Peyer's patch (tissue), 4 donors: ENCODE measurements around the gene SRSF7. TPM values are rescaled to one million over a fixed set of nuclear protein-coding genes. Genes with fewer than 3 reads are reported as not detected.
"Not testable (repeated sequence)": the region's sequence is repeated elsewhere in the genome, so short reads cannot be mapped to it uniquely, and the experiment has no call there.

Experiments
- DNase-seq, 3 donors: peaks; one replicate each; pipeline ENCODE4 v3.0.0-alpha.2; 2017 to 2019
- H3K27ac ChIP-seq, 4 donors: fragments of 200-600 bp; sonication (generic); one replicate each; pipeline ENCODE4 v1.5.1; 2016 to 2019
- H3K27me3 ChIP-seq, 2 donors: fragments of 200-600 bp; sonication (generic); one replicate each; pipeline ENCODE4 v1.5.1; 2019
- H3K36me3 ChIP-seq, 3 donors: fragments of 200-600 bp; sonication (generic); one replicate each; pipeline ENCODE4 v1.5.1; 2016 to 2019
- H3K4me1 ChIP-seq, 4 donors: fragments of 200-600 bp; sonication (generic); one replicate each; pipeline ENCODE4 v1.5.1; 2016 to 2019
- H3K4me3 ChIP-seq, 4 donors: fragments of 200-600 bp; sonication (generic); 1 replicate in 3 of 4; 2 replicates in 1 of 4; pipeline ENCODE4 v1.5.1; 2016 to 2019; ENCODE audit warnings: mild to moderate bottlenecking in 1 of 4
- H3K9me3 ChIP-seq, 4 donors: fragments of 200-600 bp; sonication (generic); one replicate each; pipeline ENCODE4 v1.5.1; 2016 to 2019; ENCODE audit warnings: mild to moderate bottlenecking in 1 of 4
- POLR2A ChIP-seq, 2 donors: fragments of 450-650 bp; IDR thresholded peaks; one replicate each; pipeline ENCODE4 v1.5.1; 2017; ENCODE audit warnings: antibody characterized with exemption in 2 of 2, mild to moderate bottlenecking in 2 of 2, moderate library complexity in 2 of 2
- total RNA-seq, 4 donors: library from RNA; depleted of rRNA; stranded (reverse); fragments of >200 nt; gene quantifications; one replicate each; pipeline ENCODE4 v1.1.0, GENCODE V29; 2016
- TF ChIP-seq, protein P1 (sequence below), 6 experiments: fragments of 450-650 bp in 4 of 6; fragments of 200-600 bp in 2 of 6; sonication (generic) in 1 of 6; IDR thresholded peaks; one replicate each; pipeline ENCODE4 v1.5.1; 2017 to 2019; ENCODE audit warnings: antibody characterized with exemption in 6 of 6, mild to moderate bottlenecking in 3 of 6, moderate library complexity in 1 of 6

The SRSF7 gene
- total RNA-seq, 4 donors from 2014 or later = 93.3 to 295 (median 139) TPM

DNA sequence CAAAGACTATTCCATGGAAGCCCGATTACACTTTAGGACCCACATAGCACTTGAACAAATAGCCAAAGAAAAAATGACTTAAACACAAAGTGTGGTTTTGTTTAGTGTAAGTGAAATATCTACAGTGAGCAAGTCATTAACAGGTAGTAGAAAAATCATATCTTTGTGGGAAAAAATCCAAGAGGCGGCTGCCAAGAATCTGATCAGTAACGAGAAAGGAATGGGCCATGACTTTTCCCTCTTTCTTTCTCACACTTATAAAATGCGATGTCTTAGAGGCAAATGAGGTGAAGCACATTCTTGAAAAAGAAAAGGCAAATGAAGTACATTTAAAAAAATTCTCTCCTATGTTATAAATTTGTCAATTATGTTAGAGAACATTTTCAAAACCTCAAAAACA lies 14.0 kb upstream of the SRSF7 start:
- Histone ChIP-seq H3K4me1 (no peaks in the 10 kb centered on the region), H3K4me3 (no peak overlapping the region), H3K9me3 (no peaks in the 10 kb centered on the region), H3K27ac (no peak overlapping the region), H3K27me3 (no peaks in the 10 kb centered on the region), H3K36me3 (no peaks in the 10 kb centered on the region)
- TF ChIP-seq POLR2A (IDR thresholded peaks at IDR 0.05) = no peak
- TF ChIP-seq, protein P1, sequence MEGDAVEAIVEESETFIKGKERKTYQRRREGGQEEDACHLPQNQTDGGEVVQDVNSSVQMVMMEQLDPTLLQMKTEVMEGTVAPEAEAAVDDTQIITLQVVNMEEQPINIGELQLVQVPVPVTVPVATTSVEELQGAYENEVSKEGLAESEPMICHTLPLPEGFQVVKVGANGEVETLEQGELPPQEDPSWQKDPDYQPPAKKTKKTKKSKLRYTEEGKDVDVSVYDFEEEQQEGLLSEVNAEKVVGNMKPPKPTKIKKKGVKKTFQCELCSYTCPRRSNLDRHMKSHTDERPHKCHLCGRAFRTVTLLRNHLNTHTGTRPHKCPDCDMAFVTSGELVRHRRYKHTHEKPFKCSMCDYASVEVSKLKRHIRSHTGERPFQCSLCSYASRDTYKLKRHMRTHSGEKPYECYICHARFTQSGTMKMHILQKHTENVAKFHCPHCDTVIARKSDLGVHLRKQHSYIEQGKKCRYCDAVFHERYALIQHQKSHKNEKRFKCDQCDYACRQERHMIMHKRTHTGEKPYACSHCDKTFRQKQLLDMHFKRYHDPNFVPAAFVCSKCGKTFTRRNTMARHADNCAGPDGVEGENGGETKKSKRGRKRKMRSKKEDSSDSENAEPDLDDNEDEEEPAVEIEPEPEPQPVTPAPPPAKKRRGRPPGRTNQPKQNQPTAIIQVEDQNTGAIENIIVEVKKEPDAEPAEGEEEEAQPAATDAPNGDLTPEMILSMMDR (IDR thresholded peaks at IDR 0.05) = no peak
- DNase-seq = no peak

DNA sequence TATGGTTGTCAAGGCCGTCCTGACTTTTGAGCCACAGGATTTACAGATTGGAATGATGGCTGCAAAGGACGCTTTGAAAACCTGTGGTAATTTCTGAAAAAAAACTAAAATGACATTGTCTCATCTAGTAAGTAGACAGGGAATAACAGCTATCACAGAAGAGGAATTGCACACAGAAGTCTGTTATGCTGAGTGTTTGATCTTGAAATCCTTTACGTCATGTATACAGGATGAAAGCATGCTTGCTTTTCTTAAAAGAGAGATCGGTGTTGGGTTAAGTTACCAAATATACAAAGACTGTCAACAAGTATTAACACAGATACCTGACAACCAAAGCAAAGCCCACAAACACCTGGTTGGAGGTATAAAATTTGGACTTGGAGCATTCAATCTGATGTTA lies 12.6 kb upstream of the SRSF7 start:
- Histone ChIP-seq H3K4me3 (no peak overlapping the region), H3K27ac (no peak overlapping the region), H3K4me1 (no peaks in the 10 kb centered on the region), H3K27me3 (no peaks in the 10 kb centered on the region), H3K9me3 (no peaks in the 10 kb centered on the region), H3K36me3 (no peaks in the 10 kb centered on the region)
- no peak for DNase-seq
- TF ChIP-seq, protein P1 (IDR thresholded peaks at IDR 0.05) = no peak
- no peak for TF ChIP-seq POLR2A (IDR thresholded peaks at IDR 0.05)

DNA sequence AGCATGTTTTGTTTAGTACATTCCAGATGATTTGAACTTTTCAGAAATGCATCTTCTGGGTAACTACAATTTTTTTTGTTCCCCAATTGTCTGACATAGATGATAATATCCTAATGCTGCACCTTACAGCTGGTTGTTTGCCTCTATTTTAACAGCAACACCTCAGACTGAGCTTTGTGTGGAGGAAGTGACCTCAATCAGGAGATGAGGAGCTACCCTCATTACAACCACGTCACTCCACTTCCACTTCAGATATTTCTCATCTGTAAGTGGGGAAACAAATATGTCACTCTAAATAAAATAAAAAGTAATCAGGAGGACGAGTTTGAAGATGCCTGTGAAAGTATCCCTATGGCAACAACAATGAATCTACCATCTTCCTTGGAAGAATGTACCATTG lies 12.1 kb upstream of the SRSF7 start:
- no peaks in the 10 kb centered on the region for H3K4me1 ChIP-seq
- TF ChIP-seq, protein P1 (IDR thresholded peaks at IDR 0.05) = no peak
- no peak for TF ChIP-seq POLR2A (IDR thresholded peaks at IDR 0.05)
- no peak overlapping the region for H3K4me3 ChIP-seq
- H3K9me3 ChIP-seq = no peaks in the 10 kb centered on the region
- H3K27ac ChIP-seq = no peak overlapping the region
- H3K27me3 ChIP-seq = no peaks in the 10 kb centered on the region
- no peak for DNase-seq
- H3K36me3 ChIP-seq = no peaks in the 10 kb centered on the region

DNA sequence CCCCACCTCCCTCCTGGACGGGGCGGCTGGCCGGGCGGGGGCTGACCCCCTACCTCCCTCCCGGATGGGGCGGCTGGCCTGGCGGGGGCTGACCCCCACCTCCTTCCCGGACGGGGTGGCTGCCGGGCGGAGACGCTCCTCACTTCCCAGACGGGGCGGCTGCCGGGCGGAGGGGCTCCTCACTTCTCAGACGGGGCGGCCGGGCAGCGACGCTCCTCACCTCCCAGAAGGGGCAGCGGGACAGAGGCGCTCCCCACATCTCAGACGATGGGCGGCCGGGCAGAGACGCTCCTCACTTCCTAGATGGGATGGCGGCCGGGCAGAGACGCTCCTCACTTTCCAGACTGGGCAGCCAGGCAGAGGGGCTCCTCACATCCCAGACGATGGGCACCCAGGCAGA lies 4.7 kb upstream of the SRSF7 start:
- H3K27ac ChIP-seq, H3K9me3 ChIP-seq, DNase-seq, H3K4me1 ChIP-seq, H3K27me3 ChIP-seq, H3K36me3 ChIP-seq, H3K4me3 ChIP-seq: not testable (repeated sequence)

DNA sequence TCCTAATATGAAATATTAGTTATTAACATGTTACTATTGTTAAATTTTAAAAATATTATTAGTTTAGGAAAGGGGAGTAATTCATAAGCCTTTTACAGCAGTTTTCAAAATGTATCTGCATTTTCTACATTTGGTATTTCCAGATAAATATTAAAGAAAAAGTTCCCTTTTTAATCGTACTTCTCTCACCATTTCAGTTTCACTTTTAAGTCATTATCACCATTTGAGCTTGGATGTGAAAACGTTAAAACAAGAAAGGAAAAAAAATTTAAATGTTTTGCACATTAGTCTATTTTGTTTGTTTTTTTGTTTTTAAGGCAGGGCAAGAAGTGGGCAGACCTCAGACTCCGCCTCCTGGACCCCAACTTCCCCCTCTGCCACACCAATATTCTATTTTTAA lies 3.3 kb upstream of the SRSF7 start:
- H3K4me3 ChIP-seq = peak overlapping the region in 3 of 4 donors; percentile 1 to 30 (median 26)
- peak overlapping the region in 1 of 4 donors; percentile 2 for H3K27ac ChIP-seq
- H3K9me3 ChIP-seq = no peaks in the 10 kb centered on the region

DNA sequence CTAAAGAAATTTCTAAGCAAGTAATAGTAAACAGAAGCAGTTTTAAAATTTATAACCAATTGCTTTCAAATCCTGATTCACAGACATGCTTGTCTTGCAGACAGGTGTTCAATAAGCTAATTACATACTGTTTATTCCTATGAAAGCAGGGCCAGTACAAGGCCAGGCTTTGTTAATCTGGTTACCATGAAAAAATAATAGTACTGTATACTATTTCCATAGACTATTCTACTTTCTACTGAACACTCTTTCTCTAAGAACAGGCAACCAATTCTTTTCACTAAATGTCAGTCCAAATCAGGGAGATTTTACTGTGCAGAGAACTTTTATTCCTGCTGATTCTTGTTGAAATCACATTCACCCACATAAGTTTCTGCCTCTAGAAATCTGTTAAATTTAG lies 2.9 kb upstream of the SRSF7 start:
- Histone ChIP-seq H3K27ac (peak overlapping the region in 1 of 4 donors; percentile 2), H3K4me1 (peaks cover 0 to 7% (median 0%) of the 10 kb centered on the region in 4 donors), H3K36me3 (peaks cover 0 to 12% (median 0%) of the 10 kb centered on the region in 3 donors), H3K4me3 (peak overlapping the region in 2 of 4 donors; percentile 26 to 30), H3K27me3 (no peaks in the 10 kb centered on the region), H3K9me3 (no peaks in the 10 kb centered on the region)
- TF ChIP-seq, protein P1 (IDR thresholded peaks at IDR 0.05) = no peak
- no peak for TF ChIP-seq POLR2A (IDR thresholded peaks at IDR 0.05)
- DNase-seq = no peak

More for the DNA sequence above, 3.3 kb upstream of the SRSF7 start:
- DNase-seq = no peak
- H3K36me3 ChIP-seq = peaks cover 0 to 7% (median 0%) of the 10 kb centered on the region in 3 donors
- H3K4me1 ChIP-seq = peaks cover 0 to 5% (median 0%) of the 10 kb centered on the region in 4 donors
- no peaks in the 10 kb centered on the region for H3K27me3 ChIP-seq
- TF ChIP-seq, protein P1 (IDR thresholded peaks at IDR 0.05) = no peak
- no peak for TF ChIP-seq POLR2A (IDR thresholded peaks at IDR 0.05)
